NCI-H82 treated with DMSO at 0.1 percent for 48 hours (cell line): ENCODE measurements around the gene ALX1.

ENCODE experiments used
- DNase-seq: peaks from one replicate; lab custom pipeline; 2025; ENCODE audit not compliant: unreplicated experiment; lab: John Stamatoyannopoulos, UW

ALX1 gene

GRCh38 chr12:85280165-85280983 lies at the start of gene ALX1:
TSS of gene ALX1 (plus strand) at chr12:85280220. CDS start at chr12:85280262, 42 bp downstream.
- DNase-seq = peak; percentile 69

- DNase-seq = no peak
Measured at GRCh38 chr12:85237327-85237726, 42.7 kb upstream of the ALX1 start.

- DNase-seq = no peak
Measured at GRCh38 chr12:85244561-85244960, 35.5 kb upstream of the ALX1 start.

GRCh38 chr12:85253853-85254252 lies 26.2 kb upstream of the ALX1 start:
- peak; percentile 18 for DNase-seq

- no peak for DNase-seq
Measured at GRCh38 chr12:85257671-85258070, 22.3 kb upstream of the ALX1 start.

- no peak for DNase-seq
Measured at GRCh38 chr12:85260447-85260846, 19.6 kb upstream of the ALX1 start.

- DNase-seq = no peak
Measured at GRCh38 chr12:85260896-85261295, 19.1 kb upstream of the ALX1 start.

GRCh38 chr12:85266356-85266755 lies 13.7 kb upstream of the ALX1 start:
- no peak for DNase-seq

- DNase-seq = no peak
Measured at GRCh38 chr12:85273381-85274314, 6.4 kb upstream of the ALX1 start.

- DNase-seq = no peak
Measured at GRCh38 chr12:85274315-85274651, 5.7 kb upstream of the ALX1 start.

GRCh38 chr12:85275374-85275773 lies 4.6 kb upstream of the ALX1 start:
- DNase-seq = no peak

GRCh38 chr12:85277191-85277590 lies 2.8 kb upstream of the ALX1 start:
- no peak for DNase-seq

GRCh38 chr12:85277900-85278597 lies 2.0 kb upstream of the ALX1 start:
- no peak for DNase-seq

GRCh38 chr12:85278598-85279448 lies 1.2 kb upstream of the ALX1 start:
- DNase-seq = no peak

- peak; percentile 49 for DNase-seq
Measured at GRCh38 chr12:85279449-85280164, 413 bp upstream of the ALX1 start.

GRCh38 chr12:85280984-85281630 lies 1.1 kb downstream of the ALX1 start:
- DNase-seq = peak; percentile 24

- peak; percentile 32 for DNase-seq
Measured at GRCh38 chr12:85281636-85282312, 1.8 kb downstream of the ALX1 start.

GRCh38 chr12:85283560-85283959 lies 3.5 kb downstream of the ALX1 start:
- no peak for DNase-seq

GRCh38 chr12:85296362-85296761 lies 16.3 kb downstream of the ALX1 start:
- DNase-seq = no peak
